PC-9 (cell line): ENCODE results near the gene GNAO1. TPM values are rescaled to one million over a fixed set of nuclear protein-coding genes. Genes with fewer than 3 reads are reported as not detected.

Experiments used
- BruUV-seq: library from RNA; stranded (reverse); fragments of 400-500 nt; replicated peaks from 2 replicates; lab custom pipeline; 2021; lab: Mats Ljungman, UMichigan
- CTCF ChIA-PET: fragments of 300-600 bp; sonication (Branson Sonifier 250); formaldehyde crosslinking; loops from one replicate; lab custom pipeline; 2022; ENCODE audit warnings: antibody characterized with exemption; lab: Charles Lee
- POLR2A ChIA-PET: fragments of 300-600 bp; sonication (Branson Sonifier 250); formaldehyde crosslinking; loops from one replicate; lab custom pipeline; 2022; ENCODE audit warnings: antibody characterized with exemption; ENCODE audit not compliant: unreplicated experiment; lab: Charles Lee
- DNase-seq, 2 experiments: peaks; one replicate each; pipeline versions ENCODE4 v3.0.0 to v3.0.0-alpha.2; 2015 to 2022; ENCODE audit warnings: mixed read lengths in 1 of 2
- H2AFZ ChIP-seq: fragments of 200-600 bp; sonication (generic); 2 replicates; pipeline ENCODE4 v1.8.1; 2017; ENCODE audit warnings: antibody characterized with exemption
- H3F3A ChIP-seq: fragments of 200-600 bp; sonication (generic); 2 replicates; pipeline ENCODE4 v1.8.1; 2017; ENCODE audit warnings: antibody characterized with exemption, mild to moderate bottlenecking, low read depth; ENCODE audit not compliant: insufficient read depth
- H3K27ac ChIP-seq: fragments of 200-600 bp; sonication (generic); 2 replicates; pipeline ENCODE4 v1.6.1; 2016; ENCODE audit warnings: mixed run types
- H3K27me3 ChIP-seq: fragments of 200-600 bp; sonication (generic); 2 replicates; pipeline ENCODE4 v1.6.1; 2016; ENCODE audit warnings: low read depth, mixed run types; ENCODE audit not compliant: insufficient read depth
- H3K36me3 ChIP-seq: fragments of 200-600 bp; sonication (generic); 2 replicates; pipeline ENCODE4 v1.6.1; 2016; ENCODE audit warnings: low read depth, mixed run types
- H3K4me1 ChIP-seq: fragments of 200-600 bp; sonication (generic); replicated peaks from 2 replicates; pipeline ENCODE4 v1.6.1; 2016; ENCODE audit warnings: mixed run types; ENCODE audit not compliant: insufficient read depth
- H3K4me2 ChIP-seq: fragments of 200-600 bp; sonication (generic); 2 replicates; pipeline ENCODE4 v1.6.1; 2017; ENCODE audit warnings: mixed run types
- H3K4me3 ChIP-seq: fragments of 200-600 bp; sonication (generic); 2 replicates; pipeline ENCODE4 v1.6.1; 2016; ENCODE audit warnings: mixed run types
- H3K79me2 ChIP-seq: fragments of 200-600 bp; sonication (generic); 2 replicates; pipeline ENCODE4 v1.6.1; 2017; ENCODE audit warnings: low read depth, mixed run types
- H3K9me2 ChIP-seq: fragments of 200-600 bp; sonication (generic); 2 replicates; pipeline ENCODE4 v1.8.1; 2017; ENCODE audit warnings: mild to moderate bottlenecking; ENCODE audit not compliant: insufficient read depth
- H3K9me3 ChIP-seq: fragments of 200-600 bp; sonication (generic); 2 replicates; pipeline ENCODE4 v1.8.1; 2016; ENCODE audit warnings: low read depth; ENCODE audit not compliant: insufficient read depth
- H4K20me1 ChIP-seq: fragments of 200-600 bp; sonication (generic); 2 replicates; pipeline ENCODE4 v1.8.1; 2017; ENCODE audit not compliant: insufficient read depth
- EZH2 ChIP-seq: fragments of 200-600 bp; sonication (generic); IDR thresholded peaks from 2 replicates; pipeline ENCODE4 v1.8.0; 2017; ENCODE audit warnings: antibody characterized with exemption, low read depth
- intact Hi-C: fragments of 100-400 bp; cut with micrococcal nuclease; formaldehyde crosslinking; loops from one replicate; pipeline ENCODE4 v1.10.0; 2022; ENCODE audit not compliant: unreplicated experiment
- total RNA-seq: library from RNA; stranded (reverse); gene quantifications from 2 replicates; pipeline ENCODE4 v1.2.3, GENCODE V29; 2021
- TF ChIP-seq, protein P1 (sequence below): fragments of 200-600 bp; sonication (generic); conservative IDR thresholded peaks from 2 replicates; pipeline ENCODE4 v1.6.1; 2017; ENCODE audit warnings: mixed run types, antibody characterized with exemption, mild to moderate bottlenecking, moderate library complexity

Gene GNAO1
- total RNA-seq, 1 experiment from 2014 or later: 2.8 TPM

DNA sequence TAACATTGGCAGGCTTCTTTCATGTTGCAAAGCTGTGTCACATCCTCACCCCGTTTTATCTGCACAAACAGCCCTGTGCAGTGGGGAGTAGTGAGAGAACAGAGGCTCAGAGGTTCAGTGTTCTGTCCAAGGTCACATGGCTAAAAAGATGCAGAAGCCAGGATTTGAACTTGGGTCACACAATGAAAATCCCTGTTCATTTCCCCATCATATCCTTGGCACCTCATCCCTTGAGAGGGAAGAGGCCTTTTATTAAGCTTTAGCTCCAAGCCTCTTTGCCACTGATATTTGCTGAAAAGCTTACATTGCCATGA lies 127.5 kb downstream of the GNAO1 start:
- BruUV-seq: no TSS peak
- POLR2A ChIA-PET: no interaction called here

DNA sequence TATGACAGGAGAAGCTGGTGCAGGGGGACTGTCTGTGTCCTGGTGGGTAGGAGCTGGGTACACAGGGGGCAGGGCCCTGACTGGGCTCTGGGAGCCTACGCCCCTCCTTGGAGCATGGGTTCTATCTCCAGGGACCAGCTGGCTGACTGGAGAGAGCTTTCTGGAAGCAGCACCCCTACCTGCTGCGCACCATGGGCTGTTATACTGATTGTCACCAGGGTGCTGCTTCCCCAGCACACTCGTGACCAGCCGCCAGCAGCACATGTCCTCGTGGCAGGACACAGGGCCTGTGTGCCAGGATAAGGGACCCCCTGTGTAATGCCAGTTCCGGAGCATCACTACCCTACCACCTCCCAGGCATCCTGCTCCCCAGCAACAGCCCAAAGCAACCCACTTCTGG lies 128.1 kb downstream of the GNAO1 start:
- intact Hi-C loops: loop anchor here (2.0 to 5.0 kb wide), 2 partner anchors 292 to 607 kb away; no protein-coding TSS in a partner anchor
- Histone ChIP-seq H3K36me3 (no peaks in the 10 kb centered on the region), H3K79me2 (no peaks in the 10 kb centered on the region), H3K27ac (no peak overlapping the region), H3K4me2 (no peak overlapping the region), H3K9me3 (no peaks in the 10 kb centered on the region), H3K9me2 (no peaks in the 10 kb centered on the region), H4K20me1 (no peaks in the 10 kb centered on the region), H3K27me3 (no peaks in the 10 kb centered on the region), H3K4me3 (no peak overlapping the region), H3K4me1 (peaks cover 21% of the 10 kb centered on the region), H2AFZ (no peak overlapping the region), H3F3A (peaks cover 14% of the 10 kb centered on the region)
- no peak for TF ChIP-seq EZH2
- TF ChIP-seq, protein P1, sequence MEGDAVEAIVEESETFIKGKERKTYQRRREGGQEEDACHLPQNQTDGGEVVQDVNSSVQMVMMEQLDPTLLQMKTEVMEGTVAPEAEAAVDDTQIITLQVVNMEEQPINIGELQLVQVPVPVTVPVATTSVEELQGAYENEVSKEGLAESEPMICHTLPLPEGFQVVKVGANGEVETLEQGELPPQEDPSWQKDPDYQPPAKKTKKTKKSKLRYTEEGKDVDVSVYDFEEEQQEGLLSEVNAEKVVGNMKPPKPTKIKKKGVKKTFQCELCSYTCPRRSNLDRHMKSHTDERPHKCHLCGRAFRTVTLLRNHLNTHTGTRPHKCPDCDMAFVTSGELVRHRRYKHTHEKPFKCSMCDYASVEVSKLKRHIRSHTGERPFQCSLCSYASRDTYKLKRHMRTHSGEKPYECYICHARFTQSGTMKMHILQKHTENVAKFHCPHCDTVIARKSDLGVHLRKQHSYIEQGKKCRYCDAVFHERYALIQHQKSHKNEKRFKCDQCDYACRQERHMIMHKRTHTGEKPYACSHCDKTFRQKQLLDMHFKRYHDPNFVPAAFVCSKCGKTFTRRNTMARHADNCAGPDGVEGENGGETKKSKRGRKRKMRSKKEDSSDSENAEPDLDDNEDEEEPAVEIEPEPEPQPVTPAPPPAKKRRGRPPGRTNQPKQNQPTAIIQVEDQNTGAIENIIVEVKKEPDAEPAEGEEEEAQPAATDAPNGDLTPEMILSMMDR: no peak
- BruUV-seq: no TSS peak
- DNase-seq: no peak
- ChIA-PET CTCF (interaction anchor here (1.1 kb wide), 1 partner anchor 376 kb away, joined by 3 read pairs; no protein-coding TSS in a partner anchor), POLR2A (no interaction called here)

More for the DNA sequence above, 127.5 kb downstream of the GNAO1 start:
- no peaks in the 10 kb centered on the region for H3K79me2 ChIP-seq
- H4K20me1 ChIP-seq: no peaks in the 10 kb centered on the region
- H3K36me3 ChIP-seq: no peaks in the 10 kb centered on the region
- no peaks in the 10 kb centered on the region for H3K27me3 ChIP-seq
- intact Hi-C loops: loop anchor here (1.0 to 5.0 kb wide), 5 partner anchors 72 to 606 kb away; no protein-coding TSS in a partner anchor
- H3K27ac ChIP-seq: no peak overlapping the region
- DNase-seq: no peak
- TF ChIP-seq, protein P1: no peak
- TF ChIP-seq EZH2: no peak
- no peaks in the 10 kb centered on the region for H3K9me2 ChIP-seq
- H3K4me2 ChIP-seq: no peak overlapping the region
- no peak overlapping the region for H3K4me3 ChIP-seq
- CTCF ChIA-PET: interaction anchor here (1.1 kb wide), 1 partner anchor 375 kb away, joined by 3 read pairs; no protein-coding TSS in a partner anchor
- H3K9me3 ChIP-seq: no peaks in the 10 kb centered on the region
- no peak overlapping the region for H2AFZ ChIP-seq
- peaks cover 16% of the 10 kb centered on the region for H3K4me1 ChIP-seq
- peaks cover 9% of the 10 kb centered on the region for H3F3A ChIP-seq

DNA sequence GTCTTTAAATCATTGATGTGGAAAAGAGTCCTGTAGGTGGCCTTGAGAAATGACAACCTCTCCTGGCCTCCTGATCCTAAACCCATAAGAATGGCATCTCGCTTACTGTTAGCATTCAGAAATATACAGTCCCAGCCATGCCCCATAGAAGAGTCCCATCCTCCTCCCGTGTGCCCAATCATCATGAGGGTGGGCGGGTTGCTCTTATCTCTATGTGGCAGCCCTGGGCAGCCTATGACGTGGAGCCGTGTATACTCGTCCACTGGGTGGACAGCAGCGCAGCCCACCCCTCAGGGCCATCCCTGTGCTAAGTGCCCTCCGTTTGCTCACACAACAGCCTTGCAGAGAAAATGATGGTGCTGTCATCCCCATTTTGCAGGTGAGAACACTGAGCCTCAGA lies 128.8 kb downstream of the GNAO1 start:
- H3K4me2 ChIP-seq: no peak overlapping the region
- BruUV-seq: no TSS peak
- no peaks in the 10 kb centered on the region for H3K9me3 ChIP-seq
- no peaks in the 10 kb centered on the region for H3K79me2 ChIP-seq
- H3K4me3 ChIP-seq: no peak overlapping the region
- no peak overlapping the region for H2AFZ ChIP-seq
- ChIA-PET CTCF (no interaction called here), POLR2A (no interaction called here)
- H3K4me1 ChIP-seq: peaks cover 27% of the 10 kb centered on the region
- intact Hi-C loops: loop anchor here (5.0 to 10.0 kb wide), 2 partner anchors 385 to 848 kb away; no protein-coding TSS in a partner anchor
- no peaks in the 10 kb centered on the region for H3K27me3 ChIP-seq
- TF ChIP-seq, protein P1: no peak
- no peak for TF ChIP-seq EZH2
- H3F3A ChIP-seq: peaks cover 19% of the 10 kb centered on the region
- H4K20me1 ChIP-seq: no peaks in the 10 kb centered on the region
- no peak overlapping the region for H3K27ac ChIP-seq
- H3K9me2 ChIP-seq: no peaks in the 10 kb centered on the region
- DNase-seq: no peak
- H3K36me3 ChIP-seq: no peaks in the 10 kb centered on the region
